ENCODE data around the gene TRIM61.

GRCh38 chr4:164997941-164998340 lies 20.5 kb upstream of the TRIM61 start:
- TF ChIP-seq CTCF (IDR thresholded peaks at IDR 0.05), result no peak
- TF ChIP-seq POLR2A (IDR thresholded peaks at IDR 0.05), result no peak

Measured in esophagus squamous epithelium (tissue), 4 donors.